GM13976 (cell line): ENCODE results near the gene FANCL.
"Not testable (repeated sequence)": the region's sequence is repeated elsewhere in the genome, so short reads cannot be mapped to it uniquely, and the experiment has no call there.

Experiments
- DNase-seq: peaks from one replicate; pipeline ENCODE4 v3.0.0; 2012; ENCODE audit warnings: low spot score
- CTCF ChIP-seq: IDR thresholded peaks from 2 replicates; pipeline ENCODE4 v1.5.1; 2012; ENCODE audit warnings: borderline replicate concordance, mild to moderate bottlenecking; ENCODE audit not compliant: insufficient read depth; ENCODE audit errors: extremely low read depth, missing control alignments, control extremely low read depth
- in situ Hi-C: fragments of 300-500 bp; cut with MboI; formaldehyde crosslinking; loops from one replicate; pipeline ENCODE4 v1.12.0; 2022; ENCODE audit warnings: low sequenced_read_pairs, mixed read lengths, inconsistent platforms; ENCODE audit not compliant: unreplicated experiment

Gene FANCL

DNA sequence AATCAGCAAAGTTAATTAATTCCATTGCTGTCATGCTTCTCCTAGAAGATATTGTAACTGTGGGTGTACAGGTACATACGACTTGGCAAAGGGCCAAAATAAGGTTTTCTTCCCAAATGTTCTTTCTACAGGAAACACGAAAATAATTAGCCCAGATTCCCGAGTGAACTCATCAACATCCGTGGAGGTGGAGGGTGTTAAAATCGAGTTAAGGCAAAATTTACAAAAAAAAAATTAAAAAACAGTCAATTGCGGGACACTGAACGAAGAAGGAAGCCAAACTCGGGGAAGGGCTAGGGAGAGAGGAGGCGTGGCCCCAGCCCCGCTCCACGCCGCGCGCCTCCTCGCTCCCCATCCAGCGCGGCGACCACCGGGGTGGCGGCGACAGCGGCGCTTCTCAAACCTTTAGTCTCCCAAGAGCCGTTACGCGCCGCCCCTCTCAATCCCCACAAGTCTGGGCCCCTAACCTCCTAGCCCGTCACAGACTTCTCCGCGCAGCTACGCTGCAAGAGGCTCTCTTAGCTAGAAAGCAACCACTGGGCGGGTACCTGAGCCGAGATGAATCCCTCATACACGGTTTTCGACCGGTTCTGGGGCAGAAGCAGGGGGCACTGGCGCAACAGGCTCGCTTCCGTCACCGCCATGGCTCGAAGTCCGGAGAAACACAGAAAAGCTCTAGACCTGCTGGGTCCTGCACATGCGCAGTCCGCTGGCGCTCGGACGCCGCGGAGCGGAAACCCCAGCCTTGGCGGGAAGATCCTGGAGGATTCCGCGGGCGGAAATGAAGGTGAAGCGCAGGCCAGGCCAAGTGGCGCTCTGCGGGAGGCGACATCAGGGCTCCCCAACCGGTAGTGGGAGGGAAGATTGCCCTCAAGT, at the start of gene FANCL:
FANCL (minus strand) TSS at position 656 of the 876 bp plus-strand sequence; CDS start at position 644, 12 bp downstream.
- in situ Hi-C loops: loop anchor here (25.0 kb wide), 1 partner anchor 329 kb away; no protein-coding TSS in a partner anchor
- peak; percentile 90 for DNase-seq
- TF ChIP-seq CTCF: no peak

GRCh38 chr2:58289029-58289428, 47.9 kb upstream of the FANCL start:
- in situ Hi-C loops: no loop called here
- no peak for TF ChIP-seq CTCF

GRCh38 chr2:58283931-58284330, 42.8 kb upstream of the FANCL start:
- no peak for DNase-seq
- in situ Hi-C loops: no loop called here
- no peak for TF ChIP-seq CTCF

More at GRCh38 chr2:58289029-58289428, 47.9 kb upstream of the FANCL start:
- no peak for DNase-seq

- DNase-seq, in situ Hi-C loops: not testable (repeated sequence)
Observed at GRCh38 chr2:58275144-58275543, 34.0 kb upstream of the FANCL start.

DNA sequence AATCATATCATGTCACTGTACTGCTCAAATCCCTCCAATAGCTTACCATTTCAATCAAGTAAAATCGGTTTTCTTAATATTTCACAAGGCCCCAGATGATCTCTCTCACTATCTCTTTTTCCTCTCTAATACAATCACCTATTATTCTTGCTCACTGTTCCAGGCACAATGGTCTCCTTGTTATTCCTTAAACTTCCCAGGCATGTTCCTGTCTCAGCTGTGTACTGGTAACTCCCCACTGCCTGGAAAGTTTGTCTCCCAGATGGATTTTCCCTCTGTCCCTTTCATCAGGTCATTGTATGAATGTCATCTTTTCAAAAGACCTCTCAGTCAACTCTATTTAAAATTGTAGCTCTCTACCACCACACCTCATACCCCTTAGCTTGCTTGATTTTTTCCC, 30.7 kb upstream of the FANCL start:
- no peak for DNase-seq
- no peak for TF ChIP-seq CTCF
- in situ Hi-C loops: no loop called here

DNA sequence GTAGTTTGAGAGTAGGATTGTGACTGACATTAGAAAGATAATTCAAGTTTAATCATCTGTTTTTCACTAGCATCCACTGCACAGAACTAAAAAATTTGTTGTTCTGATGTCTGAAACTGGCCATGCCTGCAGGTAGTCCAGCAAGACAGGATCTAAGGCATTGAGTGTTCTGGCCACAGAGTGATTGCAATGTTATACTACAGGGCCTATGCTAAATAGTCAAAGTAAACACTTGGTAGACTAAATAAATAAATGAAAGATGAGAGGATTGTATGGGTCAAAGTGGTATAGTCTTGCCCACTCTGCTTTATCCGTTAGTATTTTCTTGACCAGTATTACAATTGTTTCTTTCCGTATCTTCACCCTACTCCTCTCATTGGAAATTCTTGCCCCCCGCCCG, 27.6 kb upstream of the FANCL start:
- no peak for TF ChIP-seq CTCF
- DNase-seq: no peak
- in situ Hi-C loops: no loop called here

DNA sequence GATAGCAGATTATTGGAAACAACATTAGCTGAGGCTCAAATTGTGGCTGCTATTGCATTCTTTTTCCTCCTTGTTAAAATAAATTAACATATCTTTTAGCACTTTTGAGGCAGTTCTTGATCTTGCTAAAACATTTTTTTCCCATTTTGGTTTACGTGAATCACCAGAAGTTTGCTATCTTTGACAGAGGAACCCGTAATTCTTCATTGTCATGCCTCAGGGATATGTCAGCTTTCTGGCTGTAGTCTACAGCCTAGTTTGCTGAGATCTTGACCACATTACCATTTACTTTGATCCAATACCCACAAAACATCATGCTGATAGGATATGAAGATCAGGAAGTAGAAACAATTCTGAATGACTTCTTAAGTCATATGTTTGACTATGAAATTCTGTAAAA, 25.1 kb upstream of the FANCL start:
- in situ Hi-C loops: no loop called here

More for the DNA sequence above, 25.1 kb upstream of the FANCL start:
- no peak for DNase-seq
- TF ChIP-seq CTCF: no peak
